ENCODE data around the gene TPT1. TPM values are rescaled to one million over a fixed set of nuclear protein-coding genes. Genes with fewer than 3 reads are reported as not detected.
"Not testable (repeated sequence)": the region's sequence is repeated elsewhere in the genome, so short reads cannot be mapped to it uniquely, and the experiment has no call there.

TPT1 gene
- total and polyA plus RNA-seq, 2 donors (not counting 1 experiment from before 2014, with no cell fraction given) = 2,507 to 4,871 TPM

DNA sequence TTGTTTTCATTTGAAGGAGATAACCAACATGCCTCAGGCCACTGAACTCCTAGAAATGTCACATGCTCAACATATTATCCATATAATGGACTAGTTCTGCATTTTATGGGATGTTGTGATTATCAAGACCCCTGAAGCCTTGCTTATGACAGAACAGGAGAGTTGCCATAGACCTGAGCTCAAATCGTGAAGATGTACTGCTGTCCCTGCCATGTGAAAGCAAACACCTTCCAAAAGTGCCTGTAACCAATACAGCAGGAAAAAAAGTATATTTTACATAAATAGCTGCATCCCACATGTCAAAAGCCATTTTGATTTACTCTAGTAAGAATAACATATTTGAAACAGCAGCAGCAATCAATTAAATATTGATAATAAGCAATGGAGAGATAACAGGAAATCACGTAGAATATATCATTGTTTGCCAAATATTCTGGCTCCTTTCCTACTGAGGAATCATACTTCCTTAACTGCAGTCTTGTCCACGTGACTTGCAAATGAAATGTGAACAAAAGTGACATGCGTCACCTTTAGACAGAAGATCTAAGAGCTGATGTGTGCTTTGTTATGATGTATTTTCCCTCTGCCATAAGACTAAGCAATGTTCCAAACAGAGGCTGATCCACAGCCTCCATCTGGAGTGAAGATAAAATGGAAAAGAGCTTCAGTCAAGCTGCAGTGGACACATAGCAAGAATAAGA lies 43.6 kb upstream of the TPT1 start:
- H3K4me2 ChIP-seq (replicated peaks; ENCODE audit: low read depth, low read length, poor library complexity, severe bottlenecking) = no peak overlapping the region
- H3K4me1 ChIP-seq (ENCODE audit: control insufficient read depth in 2 of 2, insufficient read depth in 2 of 2, low read length in 2 of 2) = no peaks in the 10 kb centered on the region
- no peaks in the 10 kb centered on the region for H4K20me1 ChIP-seq (ENCODE audit: control insufficient read depth, insufficient read depth, low read length, poor library complexity, severe bottlenecking)
- no peak overlapping the region for H3K4me3 Mint-ChIP-seq
- DNase-seq (no peak), ATAC-seq (ENCODE audit: low read depth) (no peak)
- no peak overlapping the region for H3K27ac Mint-ChIP-seq
- no peak overlapping the region for H3K27ac ChIP-seq (ENCODE audit: low read length in 2 of 2)
- H3K9me3 ChIP-seq (ENCODE audit: control extremely low read depth in 1 of 3, control insufficient read depth in 2 of 3, insufficient read depth in 1 of 3, low read length in 2 of 3) = no peaks in the 10 kb centered on the region
- TF ChIP-seq, protein P1, sequence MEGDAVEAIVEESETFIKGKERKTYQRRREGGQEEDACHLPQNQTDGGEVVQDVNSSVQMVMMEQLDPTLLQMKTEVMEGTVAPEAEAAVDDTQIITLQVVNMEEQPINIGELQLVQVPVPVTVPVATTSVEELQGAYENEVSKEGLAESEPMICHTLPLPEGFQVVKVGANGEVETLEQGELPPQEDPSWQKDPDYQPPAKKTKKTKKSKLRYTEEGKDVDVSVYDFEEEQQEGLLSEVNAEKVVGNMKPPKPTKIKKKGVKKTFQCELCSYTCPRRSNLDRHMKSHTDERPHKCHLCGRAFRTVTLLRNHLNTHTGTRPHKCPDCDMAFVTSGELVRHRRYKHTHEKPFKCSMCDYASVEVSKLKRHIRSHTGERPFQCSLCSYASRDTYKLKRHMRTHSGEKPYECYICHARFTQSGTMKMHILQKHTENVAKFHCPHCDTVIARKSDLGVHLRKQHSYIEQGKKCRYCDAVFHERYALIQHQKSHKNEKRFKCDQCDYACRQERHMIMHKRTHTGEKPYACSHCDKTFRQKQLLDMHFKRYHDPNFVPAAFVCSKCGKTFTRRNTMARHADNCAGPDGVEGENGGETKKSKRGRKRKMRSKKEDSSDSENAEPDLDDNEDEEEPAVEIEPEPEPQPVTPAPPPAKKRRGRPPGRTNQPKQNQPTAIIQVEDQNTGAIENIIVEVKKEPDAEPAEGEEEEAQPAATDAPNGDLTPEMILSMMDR (IDR thresholded peaks at IDR 0.05) = no peak
- no peak for TF ChIP-seq EZH2 (IDR thresholded peaks at IDR 0.05; ENCODE audit: borderline replicate concordance, insufficient read depth, low read depth, low read length, poor library complexity, severe bottlenecking)
- no peaks in the 10 kb centered on the region for H3K27me3 Mint-ChIP-seq
- H3K27me3 ChIP-seq (replicated peaks in 1 of 4; ENCODE audit: control extremely low read depth in 1 of 4, control insufficient read depth in 3 of 4, insufficient read depth in 4 of 4, low read length in 3 of 4) = no peaks in the 10 kb centered on the region
- no peaks in the 10 kb centered on the region for H3K9me3 Mint-ChIP-seq (ENCODE audit: insufficient read depth)
- no peak overlapping the region for H3K4me3 ChIP-seq (ENCODE audit: control extremely low read depth in 1 of 5, extremely low read depth in 1 of 5, insufficient read depth in 1 of 5, low read depth in 2 of 5, low read length in 4 of 5)
- ChIA-PET CTCF (interaction anchor here (1.5 to 2.0 kb wide), 2 partner anchors 14 to 22 kb away, joined by 3 to 11 read pairs; no protein-coding TSS in a partner anchor), POLR2A (no interaction called here)
- intact Hi-C loops (cut with micrococcal nuclease) = no loop called here
- no CpG with 5 or more reads among the region's 4 CpGs for WGBS (ENCODE audit: insufficient coverage)
- no peak overlapping the region for H3K9ac ChIP-seq (ENCODE audit: low read length)
- no peaks in the 10 kb centered on the region for H3K79me2 ChIP-seq (ENCODE audit: control insufficient read depth, insufficient read depth, low read length)
- H3K36me3 ChIP-seq (replicated peaks in 1 of 2; ENCODE audit: control extremely low read depth in 1 of 2, control insufficient read depth in 1 of 2, extremely low read depth in 1 of 2, insufficient read depth in 2 of 2, low read length in 1 of 2) = peaks cover 0 to 8% of the 10 kb centered on the region in 2 experiments
- H2AFZ ChIP-seq (ENCODE audit: insufficient read depth, low read depth, low read length, poor library complexity, severe bottlenecking) = no peak overlapping the region
- no peaks in the 10 kb centered on the region for H3K4me1 Mint-ChIP-seq

DNA sequence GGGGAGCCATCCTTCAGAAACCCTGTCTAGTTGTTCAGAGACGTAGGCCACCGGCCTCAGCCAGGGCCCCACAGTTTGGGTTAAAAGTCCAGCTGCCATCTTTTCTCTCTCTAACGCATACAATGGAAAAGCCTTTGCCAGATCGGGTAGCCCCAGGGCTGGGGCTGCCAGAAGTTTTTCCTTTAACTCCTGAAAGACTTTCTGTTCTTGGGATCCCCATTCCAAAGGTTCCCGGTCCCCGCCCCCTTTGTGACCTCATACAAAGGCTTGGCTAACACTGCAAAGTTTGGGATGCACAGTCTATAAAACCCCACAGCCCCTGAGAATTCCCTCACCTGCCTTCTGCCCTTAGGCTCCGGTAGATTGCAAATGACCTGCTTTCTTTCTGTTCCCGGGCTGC lies 41.8 kb upstream of the TPT1 start:
- H3K9ac ChIP-seq (ENCODE audit: low read length); H3K27me3 ChIP-seq (replicated peaks in 1 of 4; ENCODE audit: control extremely low read depth in 1 of 4, control insufficient read depth in 3 of 4, insufficient read depth in 4 of 4, low read length in 3 of 4); H3K9me3 ChIP-seq (ENCODE audit: control extremely low read depth in 1 of 3, control insufficient read depth in 2 of 3, insufficient read depth in 1 of 3, low read length in 2 of 3); H3K4me3 Mint-ChIP-seq; POLR2A ChIA-PET; H4K20me1 ChIP-seq (ENCODE audit: control insufficient read depth, insufficient read depth, low read length, poor library complexity, severe bottlenecking); H3K36me3 ChIP-seq (replicated peaks in 1 of 2; ENCODE audit: control extremely low read depth in 1 of 2, control insufficient read depth in 1 of 2, extremely low read depth in 1 of 2, insufficient read depth in 2 of 2, low read length in 1 of 2); ATAC-seq (ENCODE audit: low read depth); CTCF ChIA-PET; H3K79me2 ChIP-seq (ENCODE audit: control insufficient read depth, insufficient read depth, low read length); H3K4me2 ChIP-seq (replicated peaks; ENCODE audit: low read depth, low read length, poor library complexity, severe bottlenecking); H3K4me1 ChIP-seq (ENCODE audit: control insufficient read depth in 2 of 2, insufficient read depth in 2 of 2, low read length in 2 of 2); H3K4me1 Mint-ChIP-seq; H3K27ac ChIP-seq (ENCODE audit: low read length in 2 of 2); H3K4me3 ChIP-seq (ENCODE audit: control extremely low read depth in 1 of 5, extremely low read depth in 1 of 5, insufficient read depth in 1 of 5, low read depth in 2 of 5, low read length in 4 of 5); H3K27me3 Mint-ChIP-seq; H3K27ac Mint-ChIP-seq; DNase-seq; H3K9me3 Mint-ChIP-seq (ENCODE audit: insufficient read depth); intact Hi-C loops (cut with micrococcal nuclease); H2AFZ ChIP-seq (ENCODE audit: insufficient read depth, low read depth, low read length, poor library complexity, severe bottlenecking): not testable (repeated sequence)
- WGBS (ENCODE audit: insufficient coverage) = 98% methylated on average over 4 of the region's 8 CpGs
